Liver (tissue), 9 donors: Measurements from ENCODE around the gene AP5S1. TPM values are rescaled to one million over a fixed set of nuclear protein-coding genes. Genes with fewer than 3 reads are reported as not detected.

ENCODE experiments used
- DNase-seq: peaks from one replicate; pipeline ENCODE4 v3.0.0-alpha.2; 2017; ENCODE audit warnings: low spot score
- H3K27ac ChIP-seq, 2 donors: one replicate each; pipeline ENCODE4 v1.7.0; 2013; ENCODE audit warnings: inconsistent platforms in 2 of 2, low read length in 2 of 2, control low read depth in 1 of 2, low read depth in 1 of 2, mild to moderate bottlenecking in 1 of 2
- H3K27me3 ChIP-seq, 4 donors: one replicate each; pipeline versions ENCODE4 v1.6.1 to v1.7.0; 2013; ENCODE audit warnings: low read length in 3 of 4, inconsistent platforms in 1 of 4, mild to moderate bottlenecking in 1 of 4, moderate library complexity in 1 of 4; ENCODE audit not compliant: control insufficient read depth in 4 of 4, insufficient read depth in 4 of 4
- H3K36me3 ChIP-seq, 4 donors: one replicate each; pipeline versions ENCODE4 v1.6.1 to v1.7.0; 2013; ENCODE audit warnings: low read length in 3 of 4, mild to moderate bottlenecking in 3 of 4, low read depth in 1 of 4, moderate library complexity in 1 of 4; ENCODE audit not compliant: control insufficient read depth in 4 of 4, insufficient read depth in 3 of 4
- H3K4me1 ChIP-seq, 4 donors: one replicate each; pipeline versions ENCODE4 v1.6.1 to v1.7.0; 2013; ENCODE audit warnings: low read length in 3 of 4, mild to moderate bottlenecking in 3 of 4, moderate library complexity in 1 of 4; ENCODE audit not compliant: control insufficient read depth in 4 of 4, insufficient read depth in 4 of 4
- H3K4me3 ChIP-seq, 3 donors: one replicate each; pipeline versions ENCODE4 v1.6.1 to v1.7.0; 2013; ENCODE audit warnings: low read length in 3 of 3, control low read depth in 1 of 3, low read depth in 1 of 3, mild to moderate bottlenecking in 1 of 3
- H3K9ac ChIP-seq, 2 donors: one replicate each; pipeline ENCODE4 v1.7.0; 2013; ENCODE audit warnings: low read length in 2 of 2, mild to moderate bottlenecking in 2 of 2, moderate library complexity in 2 of 2, control low read depth in 1 of 2, low read depth in 1 of 2
- H3K9me3 ChIP-seq, 4 donors: one replicate each; pipeline versions ENCODE4 v1.6.1 to v1.7.0; 2013; ENCODE audit warnings: low read length in 3 of 4; ENCODE audit not compliant: control insufficient read depth in 4 of 4
- EGR1 ChIP-seq, 2 donors: IDR thresholded peaks; 2 replicates each; pipeline ENCODE4 v1.6.1; 2016 to 2018; ENCODE audit warnings: antibody characterized with exemption in 2 of 2, low read depth in 2 of 2
- FOXA1 ChIP-seq: IDR thresholded peaks from 2 replicates; pipeline ENCODE4 v1.6.1; 2016; ENCODE audit warnings: antibody characterized with exemption
- FOXA2 ChIP-seq: IDR thresholded peaks from 2 replicates; pipeline ENCODE4 v1.6.1; 2016; ENCODE audit warnings: antibody characterized with exemption
- GABPA ChIP-seq, 2 donors: IDR thresholded peaks in 1 of 2; conservative IDR thresholded peaks in 1 of 2; 2 replicates each; pipeline ENCODE4 v1.6.1; 2016; ENCODE audit warnings: antibody characterized with exemption in 2 of 2, mild to moderate bottlenecking in 1 of 2, moderate library complexity in 1 of 2
- HNF4A ChIP-seq, 2 donors: conservative IDR thresholded peaks; 2 replicates each; pipeline ENCODE4 v1.6.1; 2016; ENCODE audit warnings: antibody characterized with exemption in 2 of 2, mild to moderate bottlenecking in 2 of 2
- HNF4G ChIP-seq: IDR thresholded peaks from 2 replicates; pipeline ENCODE4 v1.6.1; 2016; ENCODE audit warnings: antibody characterized with exemption
- JUND ChIP-seq, 2 donors: IDR thresholded peaks; 2 replicates each; pipeline ENCODE4 v1.6.1; 2016; ENCODE audit warnings: antibody characterized with exemption in 2 of 2
- NR2F2 ChIP-seq: IDR thresholded peaks from 2 replicates; pipeline ENCODE4 v1.6.1; 2016; ENCODE audit warnings: antibody characterized with exemption
- RAD21 ChIP-seq, 2 donors: IDR thresholded peaks; 2 replicates each; pipeline ENCODE4 v1.6.1; 2016; ENCODE audit warnings: antibody characterized with exemption in 2 of 2, mild to moderate bottlenecking in 2 of 2
- RXRA ChIP-seq, 2 donors: IDR thresholded peaks; 2 replicates each; pipeline ENCODE4 v1.6.1; 2017 to 2018; ENCODE audit warnings: antibody characterized with exemption in 2 of 2, mild to moderate bottlenecking in 1 of 2
- SP1 ChIP-seq: IDR thresholded peaks from 2 replicates; pipeline ENCODE4 v1.6.1; 2018; ENCODE audit warnings: antibody characterized with exemption, mild to moderate bottlenecking
- TAF1 ChIP-seq: conservative IDR thresholded peaks from 2 replicates; pipeline ENCODE4 v1.6.1; 2016; ENCODE audit warnings: antibody characterized with exemption, mild to moderate bottlenecking
- YY1 ChIP-seq: IDR thresholded peaks from 2 replicates; pipeline ENCODE4 v1.6.1; 2016; ENCODE audit warnings: antibody characterized with exemption, mild to moderate bottlenecking
- WGBS: extraction: QIAGEN DNeasy Blood & Tissue Kit; methylation state at CpG from one replicate; pipeline ENCODE4 v1.1.7; 2013; 5-methylcytosine and 5-hydroxymethylcytosine counted together
- polyA plus RNA-seq, 2 donors: library from polyadenylated mRNA; stranded (reverse) in 1 of 2; unstranded in 1 of 2; fragments of 200-250 nt in 1 of 2; fragments of >200 nt in 1 of 2; fragmentation: Nextera tagmentation in 1 of 2; extraction: Ambion mirVana in 1 of 2; gene quantifications; one replicate each; pipeline versions ENCODE4 v1.2.1 to v1.2.3, GENCODE V29; 2013 to 2015
- total RNA-seq, 2 donors: library from RNA; depleted of rRNA; stranded (reverse); fragments of >200 nt; gene quantifications; one replicate each; pipeline ENCODE4 v1.2.3, GENCODE V29; 2014
- TF ChIP-seq, protein P1 (sequence below): IDR thresholded peaks from 2 replicates; pipeline ENCODE4 v1.6.1; 2016; ENCODE audit warnings: antibody characterized with exemption
- TF ChIP-seq, protein P2 (sequence below): fragments of 150-350 bp; IDR thresholded peaks from 2 replicates; pipeline ENCODE4 v1.5.1; 2017; ENCODE audit warnings: improper control_type of control experiment, low read depth, low read length; ENCODE audit not compliant: missing input control
- TF ChIP-seq, protein P3 (sequence below): IDR thresholded peaks from 2 replicates; pipeline ENCODE4 v1.6.1; 2016; ENCODE audit warnings: antibody characterized with exemption
- TF ChIP-seq, protein P4 (sequence below): IDR thresholded peaks from 2 replicates; pipeline ENCODE4 v1.6.1; 2016; ENCODE audit warnings: antibody characterized with exemption
- TF ChIP-seq, protein P5 (sequence below): IDR thresholded peaks from 2 replicates; pipeline ENCODE4 v1.6.1; 2016; ENCODE audit warnings: antibody characterized with exemption, mild to moderate bottlenecking
- donor health status: healthy.
- donor health status: healthy.
- donor health status: healthy.
- donor health status: healthy.
- donor health status: healthy.

AP5S1 gene
- total and polyA plus RNA-seq, 4 donors: 9.1 to 14.5 (median 11.1) TPM

DNA sequence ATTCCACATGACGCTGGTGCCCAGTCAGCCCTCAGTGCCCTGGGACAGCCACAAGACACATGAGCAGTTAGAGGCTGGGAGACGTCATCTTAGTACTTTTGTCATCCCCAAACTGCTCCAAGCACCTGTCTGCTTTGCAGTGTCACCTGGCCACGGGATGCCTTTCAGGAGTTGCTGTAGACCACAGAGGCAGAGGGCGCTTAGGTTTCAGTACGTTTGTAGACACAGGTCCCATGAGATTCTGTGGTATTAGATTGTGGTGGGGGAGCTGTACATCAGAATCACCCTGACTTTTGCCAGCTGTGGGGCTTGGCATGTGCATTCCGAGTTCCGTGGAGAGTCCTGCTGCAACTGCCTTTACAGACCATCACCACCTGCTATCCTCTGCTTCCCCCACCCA is 43.0 kb downstream of the AP5S1 start:
- WGBS: 94% methylated on average over 7 of the region's 7 CpGs
- Histone ChIP-seq H3K9me3 (no peaks in the 10 kb centered on the region), H3K9ac (no peak overlapping the region), H3K36me3 (peaks cover 30 to 74% (median 51%) of the 10 kb centered on the region in 4 donors), H3K4me3 (no peak overlapping the region), H3K27me3 (no peaks in the 10 kb centered on the region), H3K27ac (no peak overlapping the region), H3K4me1 (no peaks in the 10 kb centered on the region)
- no peak for TF ChIP-seq YY1
- TF ChIP-seq HNF4A (conservative IDR thresholded peaks at IDR 0.05): no peak
- TF ChIP-seq FOXA2: no peak
- no peak for TF ChIP-seq EGR1 (IDR thresholded peaks at IDR 0.05; ENCODE audit: low read depth in 2 of 2)
- no peak for TF ChIP-seq TAF1
- TF ChIP-seq NR2F2: no peak
- TF ChIP-seq, protein P1, sequence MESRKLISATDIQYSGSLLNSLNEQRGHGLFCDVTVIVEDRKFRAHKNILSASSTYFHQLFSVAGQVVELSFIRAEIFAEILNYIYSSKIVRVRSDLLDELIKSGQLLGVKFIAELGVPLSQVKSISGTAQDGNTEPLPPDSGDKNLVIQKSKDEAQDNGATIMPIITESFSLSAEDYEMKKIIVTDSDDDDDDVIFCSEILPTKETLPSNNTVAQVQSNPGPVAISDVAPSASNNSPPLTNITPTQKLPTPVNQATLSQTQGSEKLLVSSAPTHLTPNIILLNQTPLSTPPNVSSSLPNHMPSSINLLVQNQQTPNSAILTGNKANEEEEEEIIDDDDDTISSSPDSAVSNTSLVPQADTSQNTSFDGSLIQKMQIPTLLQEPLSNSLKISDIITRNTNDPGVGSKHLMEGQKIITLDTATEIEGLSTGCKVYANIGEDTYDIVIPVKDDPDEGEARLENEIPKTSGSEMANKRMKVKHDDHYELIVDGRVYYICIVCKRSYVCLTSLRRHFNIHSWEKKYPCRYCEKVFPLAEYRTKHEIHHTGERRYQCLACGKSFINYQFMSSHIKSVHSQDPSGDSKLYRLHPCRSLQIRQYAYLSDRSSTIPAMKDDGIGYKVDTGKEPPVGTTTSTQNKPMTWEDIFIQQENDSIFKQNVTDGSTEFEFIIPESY: no peak
- TF ChIP-seq RXRA (IDR thresholded peaks at IDR 0.05): no peak
- TF ChIP-seq, protein P2, sequence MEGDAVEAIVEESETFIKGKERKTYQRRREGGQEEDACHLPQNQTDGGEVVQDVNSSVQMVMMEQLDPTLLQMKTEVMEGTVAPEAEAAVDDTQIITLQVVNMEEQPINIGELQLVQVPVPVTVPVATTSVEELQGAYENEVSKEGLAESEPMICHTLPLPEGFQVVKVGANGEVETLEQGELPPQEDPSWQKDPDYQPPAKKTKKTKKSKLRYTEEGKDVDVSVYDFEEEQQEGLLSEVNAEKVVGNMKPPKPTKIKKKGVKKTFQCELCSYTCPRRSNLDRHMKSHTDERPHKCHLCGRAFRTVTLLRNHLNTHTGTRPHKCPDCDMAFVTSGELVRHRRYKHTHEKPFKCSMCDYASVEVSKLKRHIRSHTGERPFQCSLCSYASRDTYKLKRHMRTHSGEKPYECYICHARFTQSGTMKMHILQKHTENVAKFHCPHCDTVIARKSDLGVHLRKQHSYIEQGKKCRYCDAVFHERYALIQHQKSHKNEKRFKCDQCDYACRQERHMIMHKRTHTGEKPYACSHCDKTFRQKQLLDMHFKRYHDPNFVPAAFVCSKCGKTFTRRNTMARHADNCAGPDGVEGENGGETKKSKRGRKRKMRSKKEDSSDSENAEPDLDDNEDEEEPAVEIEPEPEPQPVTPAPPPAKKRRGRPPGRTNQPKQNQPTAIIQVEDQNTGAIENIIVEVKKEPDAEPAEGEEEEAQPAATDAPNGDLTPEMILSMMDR: no peak
- TF ChIP-seq SP1: no peak
- TF ChIP-seq JUND (IDR thresholded peaks at IDR 0.05): no peak
- no peak for TF ChIP-seq GABPA (IDR thresholded peaks at IDR 0.05 in 1 of 2, conservative IDR thresholded peaks at IDR 0.05 in 1 of 2)
- TF ChIP-seq FOXA1: no peak
- TF ChIP-seq, protein P3, sequence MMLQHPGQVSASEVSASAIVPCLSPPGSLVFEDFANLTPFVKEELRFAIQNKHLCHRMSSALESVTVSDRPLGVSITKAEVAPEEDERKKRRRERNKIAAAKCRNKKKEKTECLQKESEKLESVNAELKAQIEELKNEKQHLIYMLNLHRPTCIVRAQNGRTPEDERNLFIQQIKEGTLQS: no peak
- TF ChIP-seq, protein P4, sequence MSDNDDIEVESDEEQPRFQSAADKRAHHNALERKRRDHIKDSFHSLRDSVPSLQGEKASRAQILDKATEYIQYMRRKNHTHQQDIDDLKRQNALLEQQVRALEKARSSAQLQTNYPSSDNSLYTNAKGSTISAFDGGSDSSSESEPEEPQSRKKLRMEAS: no peak
- TF ChIP-seq, protein P5, sequence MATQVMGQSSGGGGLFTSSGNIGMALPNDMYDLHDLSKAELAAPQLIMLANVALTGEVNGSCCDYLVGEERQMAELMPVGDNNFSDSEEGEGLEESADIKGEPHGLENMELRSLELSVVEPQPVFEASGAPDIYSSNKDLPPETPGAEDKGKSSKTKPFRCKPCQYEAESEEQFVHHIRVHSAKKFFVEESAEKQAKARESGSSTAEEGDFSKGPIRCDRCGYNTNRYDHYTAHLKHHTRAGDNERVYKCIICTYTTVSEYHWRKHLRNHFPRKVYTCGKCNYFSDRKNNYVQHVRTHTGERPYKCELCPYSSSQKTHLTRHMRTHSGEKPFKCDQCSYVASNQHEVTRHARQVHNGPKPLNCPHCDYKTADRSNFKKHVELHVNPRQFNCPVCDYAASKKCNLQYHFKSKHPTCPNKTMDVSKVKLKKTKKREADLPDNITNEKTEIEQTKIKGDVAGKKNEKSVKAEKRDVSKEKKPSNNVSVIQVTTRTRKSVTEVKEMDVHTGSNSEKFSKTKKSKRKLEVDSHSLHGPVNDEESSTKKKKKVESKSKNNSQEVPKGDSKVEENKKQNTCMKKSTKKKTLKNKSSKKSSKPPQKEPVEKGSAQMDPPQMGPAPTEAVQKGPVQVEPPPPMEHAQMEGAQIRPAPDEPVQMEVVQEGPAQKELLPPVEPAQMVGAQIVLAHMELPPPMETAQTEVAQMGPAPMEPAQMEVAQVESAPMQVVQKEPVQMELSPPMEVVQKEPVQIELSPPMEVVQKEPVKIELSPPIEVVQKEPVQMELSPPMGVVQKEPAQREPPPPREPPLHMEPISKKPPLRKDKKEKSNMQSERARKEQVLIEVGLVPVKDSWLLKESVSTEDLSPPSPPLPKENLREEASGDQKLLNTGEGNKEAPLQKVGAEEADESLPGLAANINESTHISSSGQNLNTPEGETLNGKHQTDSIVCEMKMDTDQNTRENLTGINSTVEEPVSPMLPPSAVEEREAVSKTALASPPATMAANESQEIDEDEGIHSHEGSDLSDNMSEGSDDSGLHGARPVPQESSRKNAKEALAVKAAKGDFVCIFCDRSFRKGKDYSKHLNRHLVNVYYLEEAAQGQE: no peak
- TF ChIP-seq RAD21 (IDR thresholded peaks at IDR 0.05): no peak
- no peak for TF ChIP-seq HNF4G
- DNase-seq: no peak
